HG03039 (cell line): ENCODE measurements around the gene ITGA5.

ENCODE experiments used
- ATAC-seq: cut with Tn5 transposase; IDR thresholded peaks from one replicate; pipeline ENCODE4 v1.9.1; 2021; ENCODE audit warnings: mild to moderate bottlenecking, moderate library complexity; ENCODE audit not compliant: unreplicated experiment

Gene ITGA5

GRCh38 chr12:54431911-54432814 is 13.1 kb upstream of the ITGA5 start:
- no peak for ATAC-seq

- ATAC-seq: no peak
Measured at GRCh38 chr12:54430471-54431069, 11.5 kb upstream of the ITGA5 start.

- ATAC-seq: no peak
Measured at GRCh38 chr12:54429014-54429471, 10.0 kb upstream of the ITGA5 start.

- ATAC-seq: no peak
Measured at GRCh38 chr12:54428050-54429013, 9.3 kb upstream of the ITGA5 start.

GRCh38 chr12:54427106-54427505 is 8.0 kb upstream of the ITGA5 start:
- ATAC-seq: no peak

- no peak for ATAC-seq
Measured at GRCh38 chr12:54426690-54427089, 7.6 kb upstream of the ITGA5 start.

- no peak for ATAC-seq
Measured at GRCh38 chr12:54425702-54426101, 6.6 kb upstream of the ITGA5 start.

- ATAC-seq: no peak
Measured at GRCh38 chr12:54424224-54424623, 5.2 kb upstream of the ITGA5 start.

GRCh38 chr12:54423816-54424150 is 4.7 kb upstream of the ITGA5 start:
- ATAC-seq: no peak

GRCh38 chr12:54421879-54422250 is 2.8 kb upstream of the ITGA5 start:
- ATAC-seq: no peak

- no peak for ATAC-seq
Measured at GRCh38 chr12:54421175-54421878, 2.3 kb upstream of the ITGA5 start.

- ATAC-seq: no peak
Measured at GRCh38 chr12:54420766-54421144, 1.7 kb upstream of the ITGA5 start.

- ATAC-seq: no peak
Measured at GRCh38 chr12:54418441-54419087, 502 bp downstream of the ITGA5 start.

- no peak for ATAC-seq
Measured at GRCh38 chr12:54417712-54418440, 1.2 kb downstream of the ITGA5 start.

- ATAC-seq: no peak
Measured at GRCh38 chr12:54416687-54417603, 2.1 kb downstream of the ITGA5 start.

GRCh38 chr12:54415221-54415929 is 3.7 kb downstream of the ITGA5 start:
- ATAC-seq: no peak

- no peak for ATAC-seq
Measured at GRCh38 chr12:54413284-54414190, 5.5 kb downstream of the ITGA5 start.
